ENCODE results near the gene HHIPL1.

DNA sequence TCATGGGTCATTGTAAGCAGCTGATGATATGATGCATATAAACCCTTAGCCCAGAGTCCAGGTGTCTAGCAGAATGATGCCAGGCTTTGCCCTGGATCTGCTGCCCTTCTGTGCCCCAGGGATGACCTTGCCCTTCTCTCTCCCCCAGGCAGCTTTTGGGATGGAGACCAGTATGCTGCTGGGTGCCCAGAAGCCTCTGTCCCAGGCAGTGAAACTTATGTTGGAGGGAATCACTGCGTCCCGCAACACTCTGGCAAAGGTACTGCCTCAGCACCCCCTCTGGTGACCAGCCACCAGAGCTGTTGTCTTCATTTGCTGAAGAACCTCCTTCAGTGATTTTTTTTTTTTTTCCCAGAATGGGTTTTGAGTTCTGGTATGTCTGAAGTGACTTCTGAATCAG is 62.5 kb downstream of the HHIPL1 start:
- TF ChIP-seq, protein P1, sequence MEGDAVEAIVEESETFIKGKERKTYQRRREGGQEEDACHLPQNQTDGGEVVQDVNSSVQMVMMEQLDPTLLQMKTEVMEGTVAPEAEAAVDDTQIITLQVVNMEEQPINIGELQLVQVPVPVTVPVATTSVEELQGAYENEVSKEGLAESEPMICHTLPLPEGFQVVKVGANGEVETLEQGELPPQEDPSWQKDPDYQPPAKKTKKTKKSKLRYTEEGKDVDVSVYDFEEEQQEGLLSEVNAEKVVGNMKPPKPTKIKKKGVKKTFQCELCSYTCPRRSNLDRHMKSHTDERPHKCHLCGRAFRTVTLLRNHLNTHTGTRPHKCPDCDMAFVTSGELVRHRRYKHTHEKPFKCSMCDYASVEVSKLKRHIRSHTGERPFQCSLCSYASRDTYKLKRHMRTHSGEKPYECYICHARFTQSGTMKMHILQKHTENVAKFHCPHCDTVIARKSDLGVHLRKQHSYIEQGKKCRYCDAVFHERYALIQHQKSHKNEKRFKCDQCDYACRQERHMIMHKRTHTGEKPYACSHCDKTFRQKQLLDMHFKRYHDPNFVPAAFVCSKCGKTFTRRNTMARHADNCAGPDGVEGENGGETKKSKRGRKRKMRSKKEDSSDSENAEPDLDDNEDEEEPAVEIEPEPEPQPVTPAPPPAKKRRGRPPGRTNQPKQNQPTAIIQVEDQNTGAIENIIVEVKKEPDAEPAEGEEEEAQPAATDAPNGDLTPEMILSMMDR (IDR thresholded peaks at IDR 0.05; ENCODE audit: low read depth, low read length, poor library complexity, severe bottlenecking) = no peak
- no peak for TF ChIP-seq EZH2phosphoT487 (IDR thresholded peaks at IDR 0.05; ENCODE audit: borderline replicate concordance, low read length)

Data from DOHH2 (cell line).